UCSD-AML1 (cell line): ENCODE data around the gene STOML1.

Source experiments
- DNase-seq: peaks from one replicate; lab custom pipeline; 2025; ENCODE audit not compliant: unreplicated experiment; lab: John Stamatoyannopoulos, UW

STOML1 gene

DNA sequence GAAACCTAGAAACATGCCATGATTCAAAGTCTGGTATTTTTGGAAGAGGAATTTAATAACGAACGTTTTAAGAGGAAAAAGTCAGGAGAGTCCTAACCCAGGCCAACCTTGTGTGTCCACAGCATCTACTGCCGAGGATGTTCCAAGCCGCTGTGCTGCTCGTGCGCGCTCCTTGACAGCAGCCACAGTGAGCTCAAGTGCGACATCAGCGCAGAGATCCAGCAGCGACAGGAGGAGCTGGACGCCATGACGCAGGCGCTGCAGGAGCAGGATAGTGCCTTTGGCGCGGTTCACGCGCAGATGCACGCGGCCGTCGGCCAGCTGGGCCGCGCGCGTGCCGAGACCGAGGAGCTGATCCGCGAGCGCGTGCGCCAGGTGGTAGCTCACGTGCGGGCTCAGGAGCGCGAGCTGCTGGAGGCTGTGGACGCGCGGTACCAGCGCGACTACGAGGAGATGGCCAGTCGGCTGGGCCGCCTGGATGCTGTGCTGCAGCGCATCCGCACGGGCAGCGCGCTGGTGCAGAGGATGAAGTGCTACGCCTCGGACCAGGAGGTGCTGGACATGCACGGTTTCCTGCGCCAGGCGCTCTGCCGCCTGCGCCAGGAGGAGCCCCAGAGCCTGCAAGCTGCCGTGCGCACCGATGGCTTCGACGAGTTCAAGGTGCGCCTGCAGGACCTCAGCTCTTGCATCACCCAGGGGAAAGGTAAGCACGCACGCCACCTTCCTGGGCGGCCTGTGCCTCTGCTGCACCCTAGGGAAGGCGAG lies 30.8 kb upstream of the STOML1 start:
- DNase-seq: no peak

GRCh38 chr15:74019734-74020133 lies 27.6 kb upstream of the STOML1 start:
- no peak for DNase-seq

DNA sequence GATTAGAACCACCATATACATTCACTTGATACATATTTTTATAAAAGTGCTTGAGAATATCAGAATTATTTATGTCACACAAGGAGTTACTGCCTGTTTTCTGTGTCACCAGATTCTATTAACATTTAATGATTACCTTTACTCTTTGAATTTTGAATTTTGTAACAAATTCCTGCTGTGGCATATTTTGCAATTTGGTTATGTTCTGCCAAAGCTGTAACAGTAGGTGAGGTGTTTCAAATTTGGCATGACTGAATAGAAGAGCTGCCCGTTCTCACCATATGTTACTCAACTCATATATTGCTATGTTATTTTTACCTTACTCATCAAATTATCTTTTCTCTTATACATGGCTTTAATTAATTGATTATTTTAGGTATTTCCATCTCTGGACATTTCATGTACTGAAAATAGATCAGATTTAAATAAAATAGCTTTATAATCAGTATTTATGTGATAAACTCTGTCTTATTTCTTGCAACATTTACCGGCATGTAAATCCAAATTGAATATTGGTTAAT lies 21.3 kb upstream of the STOML1 start:
- no peak for DNase-seq

DNA sequence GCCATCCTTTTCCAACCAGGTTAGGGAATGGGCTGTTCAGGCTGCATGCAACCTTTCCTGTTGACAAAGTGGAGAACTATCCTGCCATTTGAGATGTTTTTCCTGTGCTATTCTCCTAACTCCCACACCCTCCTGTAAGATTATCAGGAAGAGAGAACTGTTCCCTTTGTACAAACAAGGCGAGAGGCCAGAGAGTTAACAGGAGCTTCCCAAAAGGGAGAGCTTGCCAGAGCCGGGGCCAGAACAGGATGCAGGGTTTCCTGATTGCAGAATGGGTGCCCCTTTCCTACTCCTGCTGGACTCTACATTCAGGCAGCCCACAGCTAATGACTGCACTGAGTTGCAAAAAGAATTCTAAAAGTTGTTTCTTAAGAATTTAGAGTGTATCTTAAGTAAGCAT lies 19.5 kb upstream of the STOML1 start:
- DNase-seq: peak; percentile 35

- no peak for DNase-seq
Observed at GRCh38 chr15:74010929-74011540, 18.9 kb upstream of the STOML1 start.

GRCh38 chr15:74008901-74009300 lies 16.8 kb upstream of the STOML1 start:
- no peak for DNase-seq

- DNase-seq: no peak
Observed at GRCh38 chr15:74007820-74008371, 15.8 kb upstream of the STOML1 start.

GRCh38 chr15:74006774-74007639 lies 14.9 kb upstream of the STOML1 start:
- DNase-seq: no peak

DNA sequence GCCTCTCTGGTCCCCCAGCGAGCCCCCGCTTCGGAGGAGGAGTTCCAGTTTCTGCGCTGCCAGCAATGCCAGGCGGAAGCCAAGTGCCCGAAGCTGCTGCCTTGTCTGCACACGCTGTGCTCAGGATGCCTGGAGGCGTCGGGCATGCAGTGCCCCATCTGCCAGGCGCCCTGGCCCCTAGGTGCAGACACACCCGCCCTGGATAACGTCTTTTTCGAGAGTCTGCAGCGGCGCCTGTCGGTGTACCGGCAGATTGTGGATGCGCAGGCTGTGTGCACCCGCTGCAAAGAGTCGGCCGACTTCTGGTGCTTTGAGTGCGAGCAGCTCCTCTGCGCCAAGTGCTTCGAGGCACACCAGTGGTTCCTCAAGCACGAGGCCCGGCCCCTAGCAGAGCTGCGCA lies 5.9 kb upstream of the STOML1 start:
- DNase-seq: no peak

DNA sequence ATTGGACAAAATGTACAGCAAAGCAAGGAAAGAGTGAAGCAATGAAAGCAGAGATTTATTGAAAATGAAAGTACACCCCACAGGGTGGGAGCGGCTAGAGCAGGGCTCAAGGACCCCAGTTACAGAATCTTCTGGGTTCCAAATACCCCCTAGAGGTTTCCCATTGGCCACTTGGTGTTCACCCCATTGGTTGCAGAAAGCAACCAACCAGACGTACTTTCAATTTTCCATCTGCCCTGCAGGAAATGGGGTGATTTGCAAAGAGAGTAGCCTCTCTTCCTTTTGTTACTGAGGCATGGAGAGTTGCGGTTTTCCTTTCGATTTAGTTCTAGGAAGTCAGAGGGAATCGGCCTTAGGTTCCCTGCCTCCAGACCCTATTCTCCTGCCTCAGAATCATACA lies 4.8 kb upstream of the STOML1 start:
- no peak for DNase-seq

DNA sequence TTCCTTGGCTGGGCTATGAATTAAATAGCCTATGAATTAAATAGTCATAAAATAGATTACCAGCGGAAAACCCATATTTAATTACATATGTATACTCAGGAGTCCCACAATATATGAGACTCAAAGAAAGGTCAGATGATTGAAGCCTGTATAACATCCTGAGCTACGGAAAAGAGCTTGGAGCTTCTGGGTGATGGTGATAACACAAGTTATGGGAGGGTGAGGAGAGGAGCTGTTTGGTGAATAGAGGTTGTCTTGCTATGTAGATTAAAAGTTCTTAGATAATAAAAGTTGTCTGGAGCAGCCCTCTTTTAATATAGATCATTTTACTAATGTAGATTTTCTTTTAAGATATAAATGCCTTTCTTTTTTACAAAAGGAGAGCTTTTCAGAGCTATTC lies 4.2 kb upstream of the STOML1 start:
- no peak for DNase-seq

DNA sequence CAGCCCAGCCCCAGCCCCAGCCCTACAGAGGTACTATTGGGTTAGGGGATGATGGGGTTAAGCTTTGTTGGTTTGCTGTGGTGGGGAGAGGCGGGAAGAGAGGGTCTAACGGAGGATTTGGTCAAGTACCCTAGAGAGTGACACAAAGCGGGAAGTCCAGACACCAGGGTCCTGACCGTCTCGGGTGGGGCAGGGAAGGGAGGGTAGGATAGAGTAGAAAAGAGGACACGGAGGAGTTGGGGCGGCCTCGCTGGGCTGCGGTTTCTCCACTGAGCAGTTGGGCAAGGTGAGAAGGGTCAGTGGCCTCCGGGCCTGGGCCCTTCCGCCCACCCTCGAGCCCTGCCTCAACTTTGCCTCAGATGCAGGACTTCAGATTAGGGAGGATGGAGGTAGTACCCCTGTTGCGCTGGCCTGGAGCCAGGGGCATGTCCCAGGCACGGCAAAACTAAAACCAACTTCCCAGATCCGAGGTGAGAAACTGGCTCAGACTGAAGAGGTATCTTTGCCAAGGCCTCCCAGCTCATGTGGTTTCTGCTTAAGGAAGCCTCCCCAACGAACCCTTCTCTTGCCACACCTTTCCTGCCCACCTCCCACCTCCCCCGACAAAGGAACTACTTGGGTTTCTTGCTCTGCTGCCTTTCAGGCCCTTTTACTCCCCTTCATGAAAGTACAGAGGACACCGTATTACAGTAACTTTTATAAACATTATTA lies 3.0 kb upstream of the STOML1 start:
- DNase-seq: no peak

DNA sequence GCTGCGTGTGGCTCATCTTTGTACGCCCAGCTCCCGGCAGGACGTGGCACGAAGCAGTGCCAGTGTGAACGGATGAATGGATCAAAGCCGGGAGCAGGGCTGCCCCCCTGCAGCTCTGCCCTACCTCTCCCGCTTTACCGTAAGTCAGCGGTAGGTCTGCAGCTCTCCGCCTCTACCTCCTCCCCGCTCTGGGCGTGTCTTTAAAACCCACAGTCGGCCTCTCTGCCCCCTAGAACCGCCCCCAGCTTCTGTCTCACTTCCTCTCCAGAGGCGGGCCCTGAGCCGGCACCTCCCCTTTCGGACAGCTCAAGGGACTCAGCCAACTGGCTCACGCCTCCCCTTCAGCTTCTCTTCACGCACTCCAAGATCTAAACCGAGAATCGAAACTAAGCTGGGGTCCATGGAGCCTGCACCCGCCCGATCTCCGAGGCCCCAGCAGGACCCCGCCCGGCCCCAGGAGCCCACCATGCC lies 2.4 kb upstream of the STOML1 start, which contains the start of gene PML:
TSS of gene PML (plus strand) at position 304 of the 471 bp plus-strand sequence. CDS start at position 401, 97 bp downstream.
- DNase-seq: peak; percentile 94

- no peak for DNase-seq
Observed at GRCh38 chr15:73993211-73993994, 1.3 kb upstream of the STOML1 start.

GRCh38 chr15:73992594-73992898 lies 451 bp upstream of the STOML1 start:
- DNase-seq: no peak

DNA sequence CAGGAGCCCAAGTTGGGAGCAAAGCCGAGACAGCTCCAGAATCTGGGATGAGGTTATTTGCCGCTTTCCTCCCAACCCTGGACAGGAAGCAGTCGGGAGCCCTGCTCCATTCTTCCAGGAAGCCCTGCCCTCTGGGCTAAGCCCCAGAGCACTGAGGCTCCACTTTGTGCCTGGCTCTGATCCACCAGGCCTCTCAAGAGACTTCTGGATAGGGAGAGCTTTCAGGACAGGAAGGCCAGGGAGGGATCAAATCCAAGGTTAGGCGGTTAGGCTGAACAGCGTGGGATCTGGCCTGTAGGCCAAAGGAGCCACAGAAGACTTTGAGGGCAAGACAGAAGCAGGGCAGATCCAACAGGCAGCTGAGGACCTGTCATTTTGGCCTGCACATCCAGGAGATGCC lies 835 bp downstream of the STOML1 start:
- no peak for DNase-seq

DNA sequence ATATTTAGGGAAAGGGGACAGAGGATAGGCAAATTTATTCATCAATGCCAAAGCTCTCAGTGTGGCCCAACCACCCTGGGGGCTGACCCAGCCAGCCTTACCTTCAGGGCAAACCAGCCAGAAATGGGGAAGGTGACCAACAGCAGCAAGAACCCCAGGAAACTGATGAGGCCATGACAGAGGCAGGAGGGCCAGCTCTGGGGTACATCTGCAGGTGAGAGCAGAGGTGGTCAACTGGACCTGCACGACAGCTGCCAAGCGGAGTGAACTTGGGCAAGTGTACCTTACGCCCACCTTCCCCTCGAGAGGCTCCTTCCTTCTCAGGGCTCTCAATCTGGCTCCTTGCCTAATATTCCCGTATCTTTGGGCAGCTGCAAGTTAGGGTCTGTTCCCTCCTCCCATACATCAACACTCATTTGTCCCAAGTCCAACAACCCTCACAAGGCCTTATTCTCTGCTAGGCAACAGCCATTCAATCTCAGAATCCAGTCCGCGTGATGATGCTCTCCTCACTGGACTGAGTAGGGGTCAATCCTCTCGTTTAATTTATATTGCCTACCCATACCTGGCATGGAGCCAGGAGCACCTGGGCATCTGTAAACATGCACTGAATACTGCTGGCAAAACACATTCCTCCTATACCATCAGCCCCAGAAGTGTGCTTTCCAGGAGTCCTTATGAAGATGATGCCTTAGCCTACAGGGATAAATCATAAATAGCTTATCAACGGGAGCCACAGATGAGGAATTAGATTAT lies 1.7 kb downstream of the STOML1 start:
- no peak for DNase-seq

DNA sequence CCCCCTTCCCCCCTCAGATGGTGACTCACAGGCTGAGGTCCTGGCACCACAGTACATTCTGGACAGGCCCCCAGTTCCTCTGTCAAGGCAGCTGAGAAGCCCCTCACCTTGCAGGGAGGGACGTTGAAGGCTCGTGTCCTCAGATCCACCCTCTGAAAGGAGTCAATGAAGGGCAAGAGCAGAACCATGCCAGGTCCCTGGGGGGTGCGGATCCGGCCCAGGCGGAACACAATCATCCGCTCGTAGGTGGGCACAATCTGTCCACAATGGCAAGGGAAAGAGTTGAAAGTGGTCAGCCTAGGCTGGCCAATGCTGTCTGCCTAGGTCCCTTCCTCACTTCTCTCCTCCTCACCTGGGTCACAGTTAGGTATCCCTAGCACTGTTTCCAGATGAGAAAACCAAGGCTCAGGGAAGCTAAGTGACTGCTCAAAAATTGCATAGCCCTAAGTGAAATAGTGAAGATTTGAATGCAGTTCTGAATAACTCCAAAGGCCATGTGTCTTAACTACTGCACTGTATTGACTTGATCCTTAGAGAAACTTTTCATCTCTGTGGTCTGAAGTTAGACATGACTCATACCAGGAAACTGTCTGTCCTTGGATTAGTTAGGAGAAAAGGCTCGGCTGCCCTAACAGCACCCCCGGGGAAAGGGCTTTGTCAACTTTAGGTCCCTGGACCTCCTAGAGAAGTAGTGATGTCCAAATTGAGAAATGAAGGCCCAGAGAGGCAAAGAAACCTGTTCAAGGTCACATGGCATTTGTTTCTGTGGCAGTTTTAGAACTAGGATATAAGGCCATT lies 2.9 kb downstream of the STOML1 start:
- DNase-seq: no peak
